ENCODE measurements around the gene F10. TPM values are rescaled to one million over a fixed set of nuclear protein-coding genes. Genes with fewer than 3 reads are reported as not detected.
"Not testable (repeated sequence)": the region's sequence is repeated elsewhere in the genome, so short reads cannot be mapped to it uniquely, and the experiment has no call there.

Gene F10
- total RNA-seq, 1 experiment from 2014 or later, result not detected

DNA sequence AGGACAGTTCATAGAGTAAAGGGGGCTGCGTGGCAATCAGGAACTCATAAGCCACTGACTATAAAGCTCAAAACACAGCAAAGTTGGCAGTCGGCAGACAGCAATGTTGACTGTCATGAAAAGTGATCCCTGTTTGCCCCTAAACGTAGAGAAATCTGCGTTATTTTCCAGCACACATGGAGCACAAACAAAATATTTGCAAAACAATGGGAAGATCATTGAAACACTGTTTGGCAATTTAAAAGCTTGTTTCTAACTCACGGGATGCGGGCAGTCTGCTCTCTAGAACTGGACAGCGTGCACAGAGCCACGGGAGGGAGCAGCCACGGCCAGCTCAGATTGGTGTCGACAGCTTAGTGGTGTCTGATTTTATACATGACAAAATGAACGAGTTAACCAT is 23.5 kb upstream of the F10 start:
- Histone ChIP-seq H2AFZ (no peak overlapping the region), H3K27ac (no peak overlapping the region), H3K4me3 (no peak overlapping the region), H3K4me1 (replicated peaks; ENCODE audit: insufficient read depth) (no peaks in the 10 kb centered on the region), H3K9me3 (ENCODE audit: insufficient read depth, low read depth) (no peaks in the 10 kb centered on the region), H3K9me2 (ENCODE audit: insufficient read depth) (no peaks in the 10 kb centered on the region), H3K79me2 (ENCODE audit: low read depth) (no peaks in the 10 kb centered on the region), H3K36me3 (ENCODE audit: low read depth) (no peaks in the 10 kb centered on the region), H3F3A (ENCODE audit: insufficient read depth, low read depth) (peaks cover 1% of the 10 kb centered on the region), H3K4me2 (no peak overlapping the region), H4K20me1 (ENCODE audit: insufficient read depth) (no peaks in the 10 kb centered on the region), H3K27me3 (ENCODE audit: insufficient read depth, low read depth) (no peaks in the 10 kb centered on the region)
- intact Hi-C loops (cut with micrococcal nuclease; ENCODE audit: unreplicated experiment), result no loop called here
- TF ChIP-seq EZH2 (IDR thresholded peaks at IDR 0.05; ENCODE audit: low read depth), result no peak
- TF ChIP-seq, protein P1, sequence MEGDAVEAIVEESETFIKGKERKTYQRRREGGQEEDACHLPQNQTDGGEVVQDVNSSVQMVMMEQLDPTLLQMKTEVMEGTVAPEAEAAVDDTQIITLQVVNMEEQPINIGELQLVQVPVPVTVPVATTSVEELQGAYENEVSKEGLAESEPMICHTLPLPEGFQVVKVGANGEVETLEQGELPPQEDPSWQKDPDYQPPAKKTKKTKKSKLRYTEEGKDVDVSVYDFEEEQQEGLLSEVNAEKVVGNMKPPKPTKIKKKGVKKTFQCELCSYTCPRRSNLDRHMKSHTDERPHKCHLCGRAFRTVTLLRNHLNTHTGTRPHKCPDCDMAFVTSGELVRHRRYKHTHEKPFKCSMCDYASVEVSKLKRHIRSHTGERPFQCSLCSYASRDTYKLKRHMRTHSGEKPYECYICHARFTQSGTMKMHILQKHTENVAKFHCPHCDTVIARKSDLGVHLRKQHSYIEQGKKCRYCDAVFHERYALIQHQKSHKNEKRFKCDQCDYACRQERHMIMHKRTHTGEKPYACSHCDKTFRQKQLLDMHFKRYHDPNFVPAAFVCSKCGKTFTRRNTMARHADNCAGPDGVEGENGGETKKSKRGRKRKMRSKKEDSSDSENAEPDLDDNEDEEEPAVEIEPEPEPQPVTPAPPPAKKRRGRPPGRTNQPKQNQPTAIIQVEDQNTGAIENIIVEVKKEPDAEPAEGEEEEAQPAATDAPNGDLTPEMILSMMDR (conservative IDR thresholded peaks at IDR 0.05), result no peak
- CTCF ChIA-PET, result interaction anchor here (0.9 kb wide), 1 partner anchor 24 kb away, joined by 4 read pairs; no protein-coding TSS in a partner anchor
- BruUV-seq (replicated peaks), result no TSS peak
- POLR2A ChIA-PET (ENCODE audit: unreplicated experiment), result no interaction called here
- no peak for DNase-seq

DNA sequence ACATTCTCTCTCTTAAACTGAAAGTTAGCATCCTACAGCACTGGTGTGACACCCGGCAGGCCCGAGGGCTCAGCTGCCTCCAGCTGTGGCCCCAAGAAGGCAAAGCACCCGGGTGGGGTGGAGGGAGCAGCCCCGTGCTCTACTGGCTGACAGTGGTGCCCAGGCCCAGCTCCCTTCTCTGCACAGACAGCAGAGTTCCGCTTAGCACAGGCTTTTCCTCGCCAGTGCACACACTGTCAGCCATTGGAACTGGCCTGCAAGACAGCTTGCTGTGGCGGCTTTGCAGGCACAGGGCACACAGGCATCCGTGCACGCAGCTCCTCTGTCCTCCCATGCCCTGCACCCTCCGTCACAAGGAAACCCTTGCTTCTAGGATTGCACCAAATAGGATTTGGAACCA is 20.3 kb upstream of the F10 start:
- BruUV-seq (replicated peaks); H3K36me3 ChIP-seq (ENCODE audit: low read depth); H3K27me3 ChIP-seq (ENCODE audit: insufficient read depth, low read depth); intact Hi-C loops (cut with micrococcal nuclease; ENCODE audit: unreplicated experiment); H3K9me2 ChIP-seq (ENCODE audit: insufficient read depth); CTCF ChIA-PET; H3K79me2 ChIP-seq (ENCODE audit: low read depth); H3K4me1 ChIP-seq (replicated peaks; ENCODE audit: insufficient read depth); H3K4me2 ChIP-seq; POLR2A ChIA-PET (ENCODE audit: unreplicated experiment); H3K4me3 ChIP-seq; H4K20me1 ChIP-seq (ENCODE audit: insufficient read depth); H2AFZ ChIP-seq; H3K27ac ChIP-seq; H3K9me3 ChIP-seq (ENCODE audit: insufficient read depth, low read depth); DNase-seq: not testable (repeated sequence)
- H3F3A ChIP-seq (ENCODE audit: insufficient read depth, low read depth), result peaks cover 19% of the 10 kb centered on the region

DNA sequence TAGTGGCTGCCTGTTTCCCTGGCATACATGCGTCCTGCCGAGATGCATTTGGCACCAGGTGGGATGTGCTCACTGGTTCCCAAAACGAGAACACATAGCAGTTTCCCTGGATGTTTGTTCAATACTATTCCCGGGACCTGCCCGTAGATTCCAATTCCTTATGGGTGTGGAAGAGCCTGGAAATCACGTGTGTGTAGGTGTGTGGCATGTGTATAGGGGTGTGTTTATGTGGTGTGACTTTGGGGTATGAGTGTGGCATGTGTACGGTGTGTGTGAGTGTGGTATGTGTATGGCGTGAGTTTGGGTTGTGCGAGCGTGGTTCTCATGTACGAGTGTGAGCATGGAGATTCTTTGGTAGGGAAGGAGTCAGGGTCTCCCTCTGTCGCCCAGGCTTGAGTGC is 19.9 kb upstream of the F10 start:
- ChIA-PET POLR2A (ENCODE audit: unreplicated experiment) (interaction anchor here (0.6 kb wide), 1 partner anchor 744 kb away, joined by 3 read pairs; no protein-coding TSS in a partner anchor), CTCF (no interaction called here)
- Histone ChIP-seq H4K20me1 (ENCODE audit: insufficient read depth) (no peaks in the 10 kb centered on the region; the same call in 1 of the 2 replicates), H3K4me3 (no peak overlapping the region), H3K79me2 (ENCODE audit: low read depth) (no peaks in the 10 kb centered on the region), H3K4me1 (replicated peaks; ENCODE audit: insufficient read depth) (peaks cover 8% of the 10 kb centered on the region), H3F3A (ENCODE audit: insufficient read depth, low read depth) (peaks cover 19% of the 10 kb centered on the region), H3K27ac (no peak overlapping the region), H3K9me2 (ENCODE audit: insufficient read depth) (no peaks in the 10 kb centered on the region), H3K27me3 (ENCODE audit: insufficient read depth, low read depth) (no peaks in the 10 kb centered on the region), H3K9me3 (ENCODE audit: insufficient read depth, low read depth) (no peaks in the 10 kb centered on the region), H3K4me2 (no peak overlapping the region), H3K36me3 (ENCODE audit: low read depth) (no peaks in the 10 kb centered on the region), H2AFZ (no peak overlapping the region)
- BruUV-seq (replicated peaks), result no TSS peak
- TF ChIP-seq, protein P1 (conservative IDR thresholded peaks at IDR 0.05), result no peak
- no peak for TF ChIP-seq EZH2 (IDR thresholded peaks at IDR 0.05; ENCODE audit: low read depth)
- intact Hi-C loops (cut with micrococcal nuclease; ENCODE audit: unreplicated experiment), result no loop called here
- DNase-seq, result no peak

DNA sequence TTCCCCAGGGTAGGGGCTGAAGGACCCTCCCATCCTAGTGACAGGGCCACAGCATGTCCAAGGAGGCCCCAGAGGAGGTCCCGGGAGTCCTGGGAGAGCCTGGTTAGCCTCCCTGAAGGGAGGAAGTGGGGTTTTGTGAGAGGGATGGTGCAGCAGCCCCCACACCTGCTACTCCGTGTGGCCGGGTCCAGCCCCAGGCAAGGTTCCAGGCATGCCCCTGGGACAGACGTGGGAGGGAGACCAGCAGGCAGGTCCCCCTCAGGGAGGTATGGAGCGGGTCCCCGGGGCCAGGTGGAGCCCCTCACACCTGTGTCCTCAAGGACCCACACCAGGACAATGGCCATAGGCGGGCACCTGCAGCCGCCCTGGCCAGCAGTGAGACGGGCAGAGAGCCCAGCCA is 19.0 kb upstream of the F10 start:
- TF ChIP-seq EZH2 (IDR thresholded peaks at IDR 0.05; ENCODE audit: low read depth), result no peak
- TF ChIP-seq, protein P1 (conservative IDR thresholded peaks at IDR 0.05), result no peak
- Histone ChIP-seq H3F3A (ENCODE audit: insufficient read depth, low read depth) (peaks cover 19% of the 10 kb centered on the region), H4K20me1 (ENCODE audit: insufficient read depth) (no peaks in the 10 kb centered on the region; the same call in 1 of the 2 replicates), H2AFZ (no peak overlapping the region), H3K27me3 (ENCODE audit: insufficient read depth, low read depth) (no peaks in the 10 kb centered on the region), H3K36me3 (ENCODE audit: low read depth) (no peaks in the 10 kb centered on the region), H3K9me2 (ENCODE audit: insufficient read depth) (no peaks in the 10 kb centered on the region), H3K4me1 (replicated peaks; ENCODE audit: insufficient read depth) (peaks cover 8% of the 10 kb centered on the region), H3K79me2 (ENCODE audit: low read depth) (no peaks in the 10 kb centered on the region), H3K9me3 (ENCODE audit: insufficient read depth, low read depth) (no peaks in the 10 kb centered on the region), H3K4me2 (no peak overlapping the region), H3K4me3 (no peak overlapping the region), H3K27ac (no peak overlapping the region)
- ChIA-PET CTCF (no interaction called here), POLR2A (ENCODE audit: unreplicated experiment) (no interaction called here)
- no peak for DNase-seq
- intact Hi-C loops (cut with micrococcal nuclease; ENCODE audit: unreplicated experiment), result no loop called here
- BruUV-seq (replicated peaks), result no TSS peak

Data from PC-9 (cell line).